Activated T-cell treated with anti-CD3 and anti-CD28 coated beads for 24 hours (primary cell): Measurements from ENCODE around the gene ANKRD9.
"Not testable (repeated sequence)": the region's sequence is repeated elsewhere in the genome, so short reads cannot be mapped to it uniquely, and the experiment has no call there.

Experiments used
- DNase-seq: peaks from one replicate; pipeline ENCODE4 v3.0.0-alpha.2; 2020; ENCODE audit warnings: low read depth

Gene ANKRD9

GRCh38 chr14:102509746-102510615, at the start of gene ANKRD9:
Gene ANKRD9 (minus strand): TSS chr14:102509776. CDS start chr14:102507889, 1,887 bp downstream.
- peak; percentile 87 for DNase-seq

- no peak for DNase-seq
These were observed 49.0 kb upstream of the ANKRD9 start for GRCh38 chr14:102558556-102558955.

- DNase-seq, result no peak
These were observed 48.1 kb upstream of the ANKRD9 start for GRCh38 chr14:102557434-102558226.

- DNase-seq, result no peak
These were observed 46.6 kb upstream of the ANKRD9 start for GRCh38 chr14:102556098-102556677.

- DNase-seq, result peak; percentile 39
These were observed 45.5 kb upstream of the ANKRD9 start for GRCh38 chr14:102554821-102555819.

GRCh38 chr14:102551995-102552705, 42.6 kb upstream of the ANKRD9 start:
- DNase-seq, result no peak

- not testable (repeated sequence) for DNase-seq
These were observed 41.4 kb upstream of the ANKRD9 start for GRCh38 chr14:102550927-102551401.

- DNase-seq, result no peak
These were observed 39.2 kb upstream of the ANKRD9 start for GRCh38 chr14:102548616-102549240.

- no peak for DNase-seq
These were observed 36.1 kb upstream of the ANKRD9 start for GRCh38 chr14:102545461-102546265.

- DNase-seq, result no peak
These were observed 35.3 kb upstream of the ANKRD9 start for GRCh38 chr14:102544747-102545460.

- no peak for DNase-seq
These were observed 34.6 kb upstream of the ANKRD9 start for GRCh38 chr14:102544046-102544746.

GRCh38 chr14:102541771-102542170, 32.2 kb upstream of the ANKRD9 start:
- no peak for DNase-seq

GRCh38 chr14:102541029-102541491, 31.5 kb upstream of the ANKRD9 start:
- DNase-seq, result not testable (repeated sequence)

- no peak for DNase-seq
These were observed 30.9 kb upstream of the ANKRD9 start for GRCh38 chr14:102540315-102541028.

- DNase-seq, result no peak
These were observed 30.2 kb upstream of the ANKRD9 start for GRCh38 chr14:102539544-102540314.
